MG63 (cell line): Measurements from ENCODE around the gene MCM5. TPM values are rescaled to one million over a fixed set of nuclear protein-coding genes. Genes with fewer than 3 reads are reported as not detected.
"Not testable (repeated sequence)": the region's sequence is repeated elsewhere in the genome, so short reads cannot be mapped to it uniquely, and the experiment has no call there.

Experiments used
- DNase-seq: peaks from one replicate; pipeline ENCODE4 v3.0.0-alpha.2; 2020
- H3K27me3 ChIP-seq: fragments of 250-450 bp; sonication (Bioruptor Pico); 2 replicates; pipeline ENCODE4 v1.5.1; 2020; ENCODE audit warnings: mild to moderate bottlenecking, moderate library complexity
- H3K36me3 ChIP-seq: fragments of 250-450 bp; sonication (Bioruptor Pico); 2 replicates; pipeline ENCODE4 v1.5.1; 2020; ENCODE audit warnings: mild to moderate bottlenecking, moderate library complexity
- H3K4me3 ChIP-seq: fragments of 250-450 bp; sonication (Bioruptor Pico); 2 replicates; pipeline ENCODE4 v1.5.1; 2020; ENCODE audit warnings: mild to moderate bottlenecking, moderate library complexity
- H3K9me3 ChIP-seq: fragments of 250-450 bp; sonication (Bioruptor Pico); 2 replicates; pipeline ENCODE4 v1.5.1; 2020; ENCODE audit warnings: mild to moderate bottlenecking, moderate library complexity
- total RNA-seq: library from RNA; depleted of rRNA; stranded (reverse); fragments of >200 nt; shearing (Covaris generic); gene quantifications from 2 replicates; pipeline ENCODE4 v1.2.3, GENCODE V29; 2014; ENCODE audit warnings: low replicate concordance; rRNA removed

Gene MCM5
- 72.8 and 117 TPM in 2 replicates for total RNA-seq

GRCh38 chr22:35399678-35400500, at the start of gene MCM5:
TSS of gene MCM5 (plus strand) at chr22:35400140. CDS start at chr22:35400439, 299 bp downstream.
- H3K9me3 ChIP-seq: no peaks in the 10 kb centered on the region
- H3K36me3 ChIP-seq: peaks cover 32% of the 10 kb centered on the region
- H3K4me3 ChIP-seq: peak within 1 kb of the TSS; percentile 65
- peak; percentile 98 for DNase-seq
- no peaks in the 10 kb centered on the region for H3K27me3 ChIP-seq

- H3K36me3 ChIP-seq: no peaks in the 10 kb centered on the region
- H3K9me3 ChIP-seq: no peaks in the 10 kb centered on the region
- DNase-seq: peak; percentile 94
- H3K27me3 ChIP-seq: no peaks in the 10 kb centered on the region
- H3K4me3 ChIP-seq: peak overlapping the region; percentile 42
Measured at GRCh38 chr22:35350539-35351503, 49.1 kb upstream of the MCM5 start.

- Histone ChIP-seq H3K9me3 (no peaks in the 10 kb centered on the region), H3K4me3 (no peak overlapping the region), H3K36me3 (no peaks in the 10 kb centered on the region), H3K27me3 (no peaks in the 10 kb centered on the region)
- DNase-seq: no peak
Measured at GRCh38 chr22:35352214-35353111, 47.5 kb upstream of the MCM5 start.

GRCh38 chr22:35353318-35353717, 46.6 kb upstream of the MCM5 start:
- no peak for DNase-seq
- H3K4me3 ChIP-seq: no peak overlapping the region
- no peaks in the 10 kb centered on the region for H3K9me3 ChIP-seq
- H3K36me3 ChIP-seq: no peaks in the 10 kb centered on the region
- H3K27me3 ChIP-seq: no peaks in the 10 kb centered on the region

GRCh38 chr22:35354068-35354467, 45.9 kb upstream of the MCM5 start:
- no peak for DNase-seq
- Histone ChIP-seq H3K27me3 (no peaks in the 10 kb centered on the region), H3K9me3 (no peaks in the 10 kb centered on the region), H3K36me3 (no peaks in the 10 kb centered on the region), H3K4me3 (no peak overlapping the region)

GRCh38 chr22:35357883-35358621, 41.9 kb upstream of the MCM5 start:
- Histone ChIP-seq H3K4me3 (no peak overlapping the region), H3K9me3 (no peaks in the 10 kb centered on the region), H3K36me3 (no peaks in the 10 kb centered on the region), H3K27me3 (no peaks in the 10 kb centered on the region)
- peak; percentile 68 for DNase-seq

GRCh38 chr22:35359380-35360065, 40.4 kb upstream of the MCM5 start:
- no peaks in the 10 kb centered on the region for H3K27me3 ChIP-seq
- no peak overlapping the region for H3K4me3 ChIP-seq
- no peaks in the 10 kb centered on the region for H3K36me3 ChIP-seq
- no peak for DNase-seq
- H3K9me3 ChIP-seq: no peaks in the 10 kb centered on the region

- DNase-seq: no peak
- H3K36me3 ChIP-seq: no peaks in the 10 kb centered on the region
- no peak overlapping the region for H3K4me3 ChIP-seq
- H3K9me3 ChIP-seq: no peaks in the 10 kb centered on the region
- no peaks in the 10 kb centered on the region for H3K27me3 ChIP-seq
Measured at GRCh38 chr22:35361001-35361558, 38.9 kb upstream of the MCM5 start.

GRCh38 chr22:35363566-35364086, 36.3 kb upstream of the MCM5 start:
- no peaks in the 10 kb centered on the region for H3K36me3 ChIP-seq
- no peaks in the 10 kb centered on the region for H3K27me3 ChIP-seq
- no peak overlapping the region for H3K4me3 ChIP-seq
- DNase-seq: no peak
- no peaks in the 10 kb centered on the region for H3K9me3 ChIP-seq

GRCh38 chr22:35364230-35364629, 35.7 kb upstream of the MCM5 start:
- DNase-seq: peak; percentile 59
- H3K27me3 ChIP-seq, H3K36me3 ChIP-seq, H3K9me3 ChIP-seq, H3K4me3 ChIP-seq: not testable (repeated sequence)

- H3K4me3 ChIP-seq: no peak overlapping the region
- DNase-seq: no peak
- H3K27me3 ChIP-seq: no peaks in the 10 kb centered on the region
Measured at GRCh38 chr22:35367331-35367886, 32.5 kb upstream of the MCM5 start.

GRCh38 chr22:35368386-35368785, 31.6 kb upstream of the MCM5 start:
- Histone ChIP-seq H3K9me3 (no peaks in the 10 kb centered on the region), H3K36me3 (no peaks in the 10 kb centered on the region), H3K4me3 (no peak overlapping the region), H3K27me3 (no peaks in the 10 kb centered on the region)
- no peak for DNase-seq

More at GRCh38 chr22:35367331-35367886, 32.5 kb upstream of the MCM5 start:
- no peaks in the 10 kb centered on the region for H3K9me3 ChIP-seq
- H3K36me3 ChIP-seq: no peaks in the 10 kb centered on the region

GRCh38 chr22:35369996-35370395, 29.9 kb upstream of the MCM5 start:
- no peak for DNase-seq
- Histone ChIP-seq H3K36me3 (no peaks in the 10 kb centered on the region), H3K9me3 (no peaks in the 10 kb centered on the region), H3K27me3 (no peaks in the 10 kb centered on the region), H3K4me3 (no peak overlapping the region)

- Histone ChIP-seq H3K27me3 (no peaks in the 10 kb centered on the region), H3K36me3 (no peaks in the 10 kb centered on the region)
- DNase-seq: no peak
Measured at GRCh38 chr22:35373781-35374180, 26.2 kb upstream of the MCM5 start.

More at GRCh38 chr22:35373781-35374180, 26.2 kb upstream of the MCM5 start:
- Histone ChIP-seq H3K4me3 (no peak overlapping the region), H3K9me3 (no peaks in the 10 kb centered on the region)
